ENCODE measurements around the gene SLC22A7. TPM values are rescaled to one million over a fixed set of nuclear protein-coding genes. Genes with fewer than 3 reads are reported as not detected.

SLC22A7 gene
- total RNA-seq, 1 experiment from 2014 or later = not detected

DNA sequence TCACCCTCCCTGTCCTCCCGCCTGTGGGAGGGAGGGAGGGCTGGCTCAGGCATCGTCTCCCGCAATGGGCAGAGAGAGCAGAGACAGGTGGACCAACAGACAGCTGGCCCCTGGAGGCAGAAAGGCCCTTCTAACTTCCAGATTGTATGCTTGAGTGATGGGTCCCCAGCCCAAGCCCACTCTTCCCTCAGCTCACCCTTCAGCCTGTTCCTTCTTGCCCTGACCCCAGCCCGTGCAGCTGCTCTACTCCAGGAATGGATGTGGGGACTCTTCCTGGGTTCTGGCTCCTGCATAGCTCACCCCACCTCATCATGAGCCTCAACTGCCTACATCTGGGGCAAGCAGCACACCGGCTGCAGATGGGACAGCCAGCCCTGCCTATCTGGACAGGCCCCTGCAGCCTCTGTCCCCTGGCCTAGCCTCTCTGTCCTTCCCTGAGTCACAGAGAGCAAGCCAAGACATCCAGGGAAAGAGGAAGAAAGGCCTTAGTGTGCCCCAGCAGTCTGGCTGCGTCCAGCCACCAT is 11.5 kb upstream of the SLC22A7 start:
- no peaks in the 10 kb centered on the region for H3F3A ChIP-seq (ENCODE audit: insufficient read depth, low read depth)
- H3K4me2 ChIP-seq = no peak overlapping the region
- H3K36me3 ChIP-seq (ENCODE audit: low read depth) = no peaks in the 10 kb centered on the region
- H3K4me3 ChIP-seq = no peak overlapping the region
- BruUV-seq (replicated peaks) = no TSS peak
- H2AFZ ChIP-seq = no peak overlapping the region
- ChIA-PET POLR2A (ENCODE audit: unreplicated experiment) (no interaction called here), CTCF (no interaction called here)
- no peaks in the 10 kb centered on the region for H3K79me2 ChIP-seq (ENCODE audit: low read depth)
- no peaks in the 10 kb centered on the region for H3K9me3 ChIP-seq (ENCODE audit: insufficient read depth, low read depth)
- H3K27me3 ChIP-seq (ENCODE audit: insufficient read depth, low read depth) = peaks cover 21% of the 10 kb centered on the region
- no peaks in the 10 kb centered on the region for H3K4me1 ChIP-seq (replicated peaks; ENCODE audit: insufficient read depth)
- H4K20me1 ChIP-seq (ENCODE audit: insufficient read depth) = no peaks in the 10 kb centered on the region
- H3K9me2 ChIP-seq (ENCODE audit: insufficient read depth) = no peaks in the 10 kb centered on the region
- DNase-seq = no peak
- TF ChIP-seq, protein P1, sequence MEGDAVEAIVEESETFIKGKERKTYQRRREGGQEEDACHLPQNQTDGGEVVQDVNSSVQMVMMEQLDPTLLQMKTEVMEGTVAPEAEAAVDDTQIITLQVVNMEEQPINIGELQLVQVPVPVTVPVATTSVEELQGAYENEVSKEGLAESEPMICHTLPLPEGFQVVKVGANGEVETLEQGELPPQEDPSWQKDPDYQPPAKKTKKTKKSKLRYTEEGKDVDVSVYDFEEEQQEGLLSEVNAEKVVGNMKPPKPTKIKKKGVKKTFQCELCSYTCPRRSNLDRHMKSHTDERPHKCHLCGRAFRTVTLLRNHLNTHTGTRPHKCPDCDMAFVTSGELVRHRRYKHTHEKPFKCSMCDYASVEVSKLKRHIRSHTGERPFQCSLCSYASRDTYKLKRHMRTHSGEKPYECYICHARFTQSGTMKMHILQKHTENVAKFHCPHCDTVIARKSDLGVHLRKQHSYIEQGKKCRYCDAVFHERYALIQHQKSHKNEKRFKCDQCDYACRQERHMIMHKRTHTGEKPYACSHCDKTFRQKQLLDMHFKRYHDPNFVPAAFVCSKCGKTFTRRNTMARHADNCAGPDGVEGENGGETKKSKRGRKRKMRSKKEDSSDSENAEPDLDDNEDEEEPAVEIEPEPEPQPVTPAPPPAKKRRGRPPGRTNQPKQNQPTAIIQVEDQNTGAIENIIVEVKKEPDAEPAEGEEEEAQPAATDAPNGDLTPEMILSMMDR (conservative IDR thresholded peaks at IDR 0.05) = no peak
- no peak for TF ChIP-seq EZH2 (IDR thresholded peaks at IDR 0.05; ENCODE audit: low read depth)
- H3K27ac ChIP-seq = no peak overlapping the region
- intact Hi-C loops (cut with micrococcal nuclease; ENCODE audit: unreplicated experiment) = no loop called here

DNA sequence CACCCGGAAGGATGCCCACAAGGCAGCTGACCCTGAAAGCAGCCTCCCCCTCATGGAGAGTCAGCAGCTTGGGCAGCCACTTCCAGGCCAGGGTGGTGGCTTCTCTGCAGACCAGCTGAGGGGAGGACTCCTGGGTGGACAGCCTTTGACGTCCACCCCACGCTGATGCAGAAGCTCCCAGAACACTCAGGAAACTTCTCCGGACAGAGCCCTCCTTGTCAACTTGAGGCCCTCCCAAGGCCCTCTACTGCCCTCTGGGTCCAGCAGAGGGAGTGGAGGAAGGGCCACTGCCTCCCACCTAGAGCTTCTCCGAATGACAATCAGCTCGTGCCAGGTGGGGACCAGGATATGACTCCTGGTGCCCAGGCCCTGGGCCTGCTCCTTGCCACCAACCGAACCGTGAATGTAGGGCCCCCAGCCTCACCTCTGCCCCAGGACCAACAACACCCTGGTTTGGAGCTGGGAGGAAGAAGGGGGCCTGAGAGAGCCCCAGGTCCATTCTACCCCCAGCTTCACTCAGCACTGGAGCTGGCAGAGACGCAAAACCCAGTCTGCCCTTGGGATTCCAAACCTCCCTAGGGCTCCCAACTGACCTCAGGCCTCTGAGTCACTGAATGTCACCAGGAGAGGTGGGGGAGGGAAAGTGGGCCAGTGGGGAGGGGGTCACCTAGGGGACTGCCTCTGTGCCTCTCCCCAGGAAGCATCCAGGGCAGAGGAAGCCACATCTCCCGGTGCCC is 10.9 kb upstream of the SLC22A7 start:
- H4K20me1 ChIP-seq (ENCODE audit: insufficient read depth) = no peaks in the 10 kb centered on the region
- POLR2A ChIA-PET (ENCODE audit: unreplicated experiment) = no interaction called here

DNA sequence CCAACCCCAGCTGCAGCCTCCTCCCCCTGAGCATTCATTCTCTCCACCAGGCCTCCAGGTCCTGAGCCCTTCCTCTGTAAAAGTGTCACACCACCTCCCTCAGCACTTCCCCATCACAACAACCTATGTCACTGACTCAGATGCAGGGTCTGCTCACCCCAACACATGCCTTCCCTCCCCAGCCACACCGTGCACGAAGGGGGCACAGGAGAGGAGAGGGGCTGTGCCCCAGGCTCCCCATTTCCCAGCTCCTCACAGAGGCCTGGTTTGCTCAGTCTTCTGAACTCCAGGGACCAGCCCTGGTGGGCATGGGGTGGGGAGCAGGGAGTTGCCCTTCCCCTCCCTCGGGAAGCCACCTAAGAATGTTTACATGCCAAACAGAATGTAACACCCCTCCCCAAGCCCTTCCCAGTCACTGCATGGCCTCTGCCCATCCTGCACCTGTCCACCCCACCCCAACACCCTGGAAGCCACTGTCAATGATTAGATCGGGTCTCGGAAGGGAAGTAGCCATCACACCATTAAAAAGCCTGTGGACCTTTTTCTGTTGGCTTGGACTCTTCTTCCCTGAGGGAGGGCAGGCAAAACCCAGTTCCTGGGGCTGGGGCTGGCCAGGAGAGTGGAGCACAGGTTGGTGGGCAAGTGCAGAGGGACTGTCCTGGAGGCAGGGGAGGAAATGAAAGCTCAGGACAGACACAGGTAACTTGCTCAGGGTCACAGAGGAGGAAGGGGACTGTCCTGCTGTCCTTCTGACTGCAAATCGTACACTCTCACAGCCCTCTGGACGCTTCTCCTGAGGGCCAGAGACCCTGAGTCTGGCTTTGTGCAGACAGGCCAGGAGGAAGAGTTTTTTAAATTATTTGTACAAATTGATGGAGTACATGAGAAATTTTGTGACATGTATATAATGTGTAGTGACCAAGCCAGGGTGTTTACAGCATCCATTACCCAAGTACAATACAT is 10.1 kb upstream of the SLC22A7 start:
- no peaks in the 10 kb centered on the region for H4K20me1 ChIP-seq (ENCODE audit: insufficient read depth)
- DNase-seq = no peak
- no peak for TF ChIP-seq EZH2 (IDR thresholded peaks at IDR 0.05; ENCODE audit: low read depth)
- TF ChIP-seq, protein P1 (conservative IDR thresholded peaks at IDR 0.05) = no peak
- no peak overlapping the region for H3K4me3 ChIP-seq
- no TSS peak for BruUV-seq (replicated peaks)
- no peak overlapping the region for H2AFZ ChIP-seq
- no peaks in the 10 kb centered on the region for H3K9me2 ChIP-seq (ENCODE audit: insufficient read depth)
- H3K9me3 ChIP-seq (ENCODE audit: insufficient read depth, low read depth) = no peaks in the 10 kb centered on the region
- H3K27me3 ChIP-seq (ENCODE audit: insufficient read depth, low read depth) = peaks cover 15% of the 10 kb centered on the region
- no peaks in the 10 kb centered on the region for H3K4me1 ChIP-seq (replicated peaks; ENCODE audit: insufficient read depth)
- intact Hi-C loops (cut with micrococcal nuclease; ENCODE audit: unreplicated experiment) = no loop called here
- H3K27ac ChIP-seq = no peak overlapping the region
- H3K79me2 ChIP-seq (ENCODE audit: low read depth) = no peaks in the 10 kb centered on the region
- POLR2A ChIA-PET (ENCODE audit: unreplicated experiment) = no interaction called here
- H3F3A ChIP-seq (ENCODE audit: insufficient read depth, low read depth) = no peaks in the 10 kb centered on the region
- CTCF ChIA-PET = interaction anchor here (0.5 kb wide), 1 partner anchor 125 kb away, joined by 3 read pairs; no protein-coding TSS in a partner anchor
- H3K4me2 ChIP-seq = no peak overlapping the region
- no peaks in the 10 kb centered on the region for H3K36me3 ChIP-seq (ENCODE audit: low read depth)

More for the DNA sequence above, 10.9 kb upstream of the SLC22A7 start:
- Histone ChIP-seq H3K79me2 (ENCODE audit: low read depth) (no peaks in the 10 kb centered on the region), H3K36me3 (ENCODE audit: low read depth) (no peaks in the 10 kb centered on the region), H3K4me2 (no peak overlapping the region), H3F3A (ENCODE audit: insufficient read depth, low read depth) (no peaks in the 10 kb centered on the region), H2AFZ (no peak overlapping the region), H3K9me3 (ENCODE audit: insufficient read depth, low read depth) (no peaks in the 10 kb centered on the region), H3K9me2 (ENCODE audit: insufficient read depth) (no peaks in the 10 kb centered on the region), H3K4me1 (replicated peaks; ENCODE audit: insufficient read depth) (no peaks in the 10 kb centered on the region), H3K4me3 (no peak overlapping the region), H3K27me3 (ENCODE audit: insufficient read depth, low read depth) (peaks cover 17% of the 10 kb centered on the region), H3K27ac (no peak overlapping the region)
- CTCF ChIA-PET = no interaction called here
- DNase-seq = no peak
- TF ChIP-seq, protein P1 (conservative IDR thresholded peaks at IDR 0.05) = no peak
- no peak for TF ChIP-seq EZH2 (IDR thresholded peaks at IDR 0.05; ENCODE audit: low read depth)
- intact Hi-C loops (cut with micrococcal nuclease; ENCODE audit: unreplicated experiment) = no loop called here
- BruUV-seq (replicated peaks) = no TSS peak

Data from PC-9 (cell line).